HEK293T (cell line): ENCODE measurements around the gene POLD3.

Source experiments
- ARNT ChIP-seq: fragments of 450-650 bp; IDR thresholded peaks from 2 replicates; pipeline ENCODE4 v1.6.1; 2017; ENCODE audit warnings: mild to moderate bottlenecking
- BHLHE40 ChIP-seq: fragments of 450-650 bp; IDR thresholded peaks from 2 replicates; pipeline ENCODE4 v1.6.1; 2016; ENCODE audit warnings: mild to moderate bottlenecking, moderate library complexity, borderline replicate concordance
- CTBP1 ChIP-seq: fragments of 450-650 bp; IDR thresholded peaks from 2 replicates; pipeline ENCODE4 v1.6.1; 2016; ENCODE audit warnings: borderline replicate concordance
- ELF4 ChIP-seq: fragments of 450-650 bp; IDR thresholded peaks from 2 replicates; pipeline ENCODE4 v1.6.1; 2017; ENCODE audit warnings: antibody characterized with exemption
- FOXA1 ChIP-seq: fragments of 450-650 bp; IDR thresholded peaks from 2 replicates; pipeline ENCODE4 v1.6.1; 2016; ENCODE audit warnings: mild to moderate bottlenecking
- FOXK2 ChIP-seq: fragments of 450-650 bp; IDR thresholded peaks from 2 replicates; pipeline ENCODE4 v1.6.1; 2016; ENCODE audit warnings: mild to moderate bottlenecking
- FOXM1 ChIP-seq: fragments of 450-650 bp; IDR thresholded peaks from 2 replicates; pipeline ENCODE4 v1.6.1; 2017; ENCODE audit warnings: mild to moderate bottlenecking, borderline replicate concordance
- SUZ12 ChIP-seq: fragments of 450-650 bp; IDR thresholded peaks from 2 replicates; pipeline ENCODE4 v1.6.1; 2016; ENCODE audit warnings: mild to moderate bottlenecking
- TARDBP ChIP-seq: fragments of 450-650 bp; IDR thresholded peaks from 2 replicates; pipeline ENCODE4 v1.6.1; 2016
- ZNF384 ChIP-seq: fragments of 450-650 bp; IDR thresholded peaks from 2 replicates; pipeline ENCODE4 v1.6.1; 2016
- TF ChIP-seq, protein P1 (sequence below): fragments of 450-650 bp; IDR thresholded peaks from 2 replicates; pipeline ENCODE4 v1.6.1; 2016

DNA sequence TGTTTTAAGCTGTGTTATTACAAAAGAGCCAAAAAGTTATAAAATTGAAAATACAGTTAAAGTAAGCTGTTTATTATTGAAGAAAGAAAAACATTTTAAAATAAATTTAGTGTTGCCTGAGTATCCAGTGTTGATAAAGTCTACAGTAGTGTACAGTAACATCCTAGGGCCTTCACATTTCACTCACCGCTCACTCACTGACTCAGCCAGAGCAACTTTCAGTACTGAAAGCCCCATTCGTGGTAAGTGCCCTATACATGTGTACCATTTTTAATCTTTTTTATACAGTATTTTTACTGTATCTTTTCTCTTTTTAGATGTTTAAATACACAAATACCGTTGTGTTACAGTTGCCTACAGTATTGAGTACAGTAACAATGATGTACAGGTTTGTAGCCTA, 35.0 kb downstream of the POLD3 start:
- TF ChIP-seq TARDBP (no peak), FOXA1 (no peak), FOXM1 (no peak), SUZ12 (no peak), CTBP1 (no peak), ELF4 (no peak), BHLHE40 (no peak), ARNT (no peak), ZNF384 (no peak), FOXK2 (no peak)
- TF ChIP-seq, protein P1, sequence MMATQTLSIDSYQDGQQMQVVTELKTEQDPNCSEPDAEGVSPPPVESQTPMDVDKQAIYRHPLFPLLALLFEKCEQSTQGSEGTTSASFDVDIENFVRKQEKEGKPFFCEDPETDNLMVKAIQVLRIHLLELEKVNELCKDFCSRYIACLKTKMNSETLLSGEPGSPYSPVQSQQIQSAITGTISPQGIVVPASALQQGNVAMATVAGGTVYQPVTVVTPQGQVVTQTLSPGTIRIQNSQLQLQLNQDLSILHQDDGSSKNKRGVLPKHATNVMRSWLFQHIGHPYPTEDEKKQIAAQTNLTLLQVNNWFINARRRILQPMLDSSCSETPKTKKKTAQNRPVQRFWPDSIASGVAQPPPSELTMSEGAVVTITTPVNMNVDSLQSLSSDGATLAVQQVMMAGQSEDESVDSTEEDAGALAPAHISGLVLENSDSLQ: no peak
